Stimulated activated naive CD8-positive, alpha-beta T cell treated with anti-CD3 and anti-CD28 coated beads, Interleukin-15, amount 100 ng/mL, for 72 hours (primary cell): ENCODE measurements around the gene LINC01488.

Source experiments
- ATAC-seq: fragments of 150-1000 bp; cut with Tn5 transposase; 2 replicates; pipeline ENCODE4 v1.10.0; 2021; ENCODE audit warnings: mild to moderate bottlenecking, moderate library complexity
- DNase-seq, 2 donors: peaks; one replicate each; pipeline ENCODE4 v3.0.0; 2021 to 2022
- H3K27ac Mint-ChIP-seq, 2 donors: one replicate each; pipeline ENCODE4 v1.8.0; 2022; ENCODE audit warnings: mild to moderate bottlenecking in 2 of 2, mixed read lengths in 2 of 2, moderate library complexity in 2 of 2
- H3K27me3 Mint-ChIP-seq: one replicate; pipeline ENCODE4 v1.8.0; 2022; ENCODE audit warnings: mixed read lengths
- H3K4me1 Mint-ChIP-seq: one replicate; pipeline ENCODE4 v1.8.0; 2022; ENCODE audit warnings: mild to moderate bottlenecking, mixed read lengths
- H3K4me3 Mint-ChIP-seq, 2 donors: one replicate each; pipeline ENCODE4 v1.8.0; 2022; ENCODE audit warnings: mild to moderate bottlenecking in 2 of 2, mixed read lengths in 2 of 2, moderate library complexity in 1 of 2
- H3K9me3 Mint-ChIP-seq, 2 donors: one replicate each; pipeline ENCODE4 v1.8.0; 2022; ENCODE audit warnings: mixed read lengths in 2 of 2

Gene LINC01488

GRCh38 chr11:69531717-69532088 lies 50.2 kb downstream of the LINC01488 start:
- no peak for DNase-seq
- H3K9me3 Mint-ChIP-seq: no peaks in the 10 kb centered on the region
- no peak for ATAC-seq
- no peak overlapping the region for H3K4me3 Mint-ChIP-seq
- H3K27me3 Mint-ChIP-seq: peaks cover 39% of the 10 kb centered on the region
- H3K4me1 Mint-ChIP-seq: peaks cover 9% of the 10 kb centered on the region
- peak overlapping the region in 1 of 2 donors; percentile 33 for H3K27ac Mint-ChIP-seq

- no peak for DNase-seq
- H3K9me3 Mint-ChIP-seq: no peaks in the 10 kb centered on the region
- no peak overlapping the region for H3K27ac Mint-ChIP-seq
- ATAC-seq: peak; percentile 12
- peaks cover 9% of the 10 kb centered on the region for H3K4me1 Mint-ChIP-seq
- H3K27me3 Mint-ChIP-seq: peaks cover 53% of the 10 kb centered on the region
- H3K4me3 Mint-ChIP-seq: no peak overlapping the region
Observed at GRCh38 chr11:69533296-69534165, 52.1 kb downstream of the LINC01488 start.

GRCh38 chr11:69534166-69534530 lies 52.7 kb downstream of the LINC01488 start:
- no peak for DNase-seq
- H3K27me3 Mint-ChIP-seq: peaks cover 53% of the 10 kb centered on the region
- ATAC-seq: no peak
- peaks cover 11% of the 10 kb centered on the region for H3K4me1 Mint-ChIP-seq
- no peak overlapping the region for H3K27ac Mint-ChIP-seq
- H3K4me3 Mint-ChIP-seq: no peak overlapping the region
- no peaks in the 10 kb centered on the region for H3K9me3 Mint-ChIP-seq

- H3K27ac Mint-ChIP-seq: peak overlapping the region in 1 of 2 donors; percentile 27
- peaks cover 53% of the 10 kb centered on the region for H3K27me3 Mint-ChIP-seq
- DNase-seq: no peak
- H3K9me3 Mint-ChIP-seq: no peaks in the 10 kb centered on the region
- no peak overlapping the region for H3K4me3 Mint-ChIP-seq
- no peak for ATAC-seq
- peaks cover 20% of the 10 kb centered on the region for H3K4me1 Mint-ChIP-seq
Observed at GRCh38 chr11:69535908-69536307, 54.4 kb downstream of the LINC01488 start.

- H3K4me1 Mint-ChIP-seq: peaks cover 15% of the 10 kb centered on the region
- DNase-seq (no peak), ATAC-seq (no peak)
- H3K27ac Mint-ChIP-seq: no peak overlapping the region
- peaks cover 52% of the 10 kb centered on the region for H3K27me3 Mint-ChIP-seq
- no peaks in the 10 kb centered on the region for H3K9me3 Mint-ChIP-seq
- H3K4me3 Mint-ChIP-seq: no peak overlapping the region
Observed at GRCh38 chr11:69536406-69536805, 54.9 kb downstream of the LINC01488 start.

- peaks cover 45% of the 10 kb centered on the region for H3K27me3 Mint-ChIP-seq
- no peak overlapping the region for H3K27ac Mint-ChIP-seq
- no peaks in the 10 kb centered on the region for H3K9me3 Mint-ChIP-seq
- H3K4me1 Mint-ChIP-seq: peaks cover 11% of the 10 kb centered on the region
- ATAC-seq (no peak), DNase-seq (no peak)
- no peak overlapping the region for H3K4me3 Mint-ChIP-seq
Observed at GRCh38 chr11:69537126-69537525, 55.7 kb downstream of the LINC01488 start.

GRCh38 chr11:69537855-69538640 lies 56.6 kb downstream of the LINC01488 start:
- ATAC-seq: no peak
- no peak for DNase-seq
- peaks cover 11% of the 10 kb centered on the region for H3K4me1 Mint-ChIP-seq
- no peak overlapping the region for H3K4me3 Mint-ChIP-seq
- H3K9me3 Mint-ChIP-seq: no peaks in the 10 kb centered on the region
- H3K27me3 Mint-ChIP-seq: peaks cover 49% of the 10 kb centered on the region
- no peak overlapping the region for H3K27ac Mint-ChIP-seq

GRCh38 chr11:69538854-69539253 lies 57.4 kb downstream of the LINC01488 start:
- H3K4me1 Mint-ChIP-seq: peaks cover 11% of the 10 kb centered on the region
- H3K27me3 Mint-ChIP-seq: peaks cover 53% of the 10 kb centered on the region
- no peak overlapping the region for H3K27ac Mint-ChIP-seq
- no peaks in the 10 kb centered on the region for H3K9me3 Mint-ChIP-seq
- no peak for DNase-seq
- no peak for ATAC-seq
- no peak overlapping the region for H3K4me3 Mint-ChIP-seq

GRCh38 chr11:69539416-69540117 lies 58.1 kb downstream of the LINC01488 start:
- peaks cover 17% of the 10 kb centered on the region for H3K4me1 Mint-ChIP-seq
- no peak overlapping the region for H3K4me3 Mint-ChIP-seq
- H3K9me3 Mint-ChIP-seq: no peaks in the 10 kb centered on the region
- DNase-seq (no peak), ATAC-seq (peak; percentile 46)
- H3K27me3 Mint-ChIP-seq: peaks cover 60% of the 10 kb centered on the region
- H3K27ac Mint-ChIP-seq: peak overlapping the region in 1 of 2 donors; percentile 7

GRCh38 chr11:69540118-69541000 lies 58.9 kb downstream of the LINC01488 start:
- Mint-ChIP-seq H3K27ac (no peak overlapping the region), H3K9me3 (no peaks in the 10 kb centered on the region), H3K27me3 (peaks cover 68% of the 10 kb centered on the region), H3K4me3 (no peak overlapping the region), H3K4me1 (peaks cover 20% of the 10 kb centered on the region)
- no peak for ATAC-seq
- DNase-seq: no peak

GRCh38 chr11:69541001-69541285 lies 59.5 kb downstream of the LINC01488 start:
- no peak for ATAC-seq
- DNase-seq: no peak
- H3K27ac Mint-ChIP-seq: no peak overlapping the region
- no peaks in the 10 kb centered on the region for H3K9me3 Mint-ChIP-seq
- H3K4me3 Mint-ChIP-seq: no peak overlapping the region
- peaks cover 74% of the 10 kb centered on the region for H3K27me3 Mint-ChIP-seq
- H3K4me1 Mint-ChIP-seq: peaks cover 20% of the 10 kb centered on the region

GRCh38 chr11:69541501-69542313 lies 60.2 kb downstream of the LINC01488 start:
- DNase-seq (no peak), ATAC-seq (no peak)
- no peak overlapping the region for H3K4me3 Mint-ChIP-seq
- H3K27ac Mint-ChIP-seq: no peak overlapping the region
- H3K9me3 Mint-ChIP-seq: no peaks in the 10 kb centered on the region
- peaks cover 28% of the 10 kb centered on the region for H3K4me1 Mint-ChIP-seq
- peaks cover 81% of the 10 kb centered on the region for H3K27me3 Mint-ChIP-seq

- no peak for DNase-seq
- no peak for ATAC-seq
- H3K4me1 Mint-ChIP-seq: peaks cover 32% of the 10 kb centered on the region
- H3K27ac Mint-ChIP-seq: peak overlapping the region in 1 of 2 donors; percentile 15
- H3K27me3 Mint-ChIP-seq: peaks cover 74% of the 10 kb centered on the region
- H3K9me3 Mint-ChIP-seq: no peaks in the 10 kb centered on the region
- no peak overlapping the region for H3K4me3 Mint-ChIP-seq
Observed at GRCh38 chr11:69542314-69543168, 61.1 kb downstream of the LINC01488 start.
